Suprapubic skin (tissue), 4 donors: ENCODE measurements around the gene GLB1L2. TPM values are rescaled to one million over a fixed set of nuclear protein-coding genes. Genes with fewer than 3 reads are reported as not detected.

ENCODE experiments used
- DNase-seq, 2 donors: peaks; one replicate each; pipeline ENCODE4 v3.0.0-alpha.2; 2019; ENCODE audit warnings: low spot score in 2 of 2
- H3K27ac ChIP-seq: fragments of 200-600 bp; sonication (generic); one replicate; pipeline ENCODE4 v1.5.1; 2019
- H3K27me3 ChIP-seq: fragments of 200-600 bp; sonication (generic); one replicate; pipeline ENCODE4 v1.5.1; 2019
- H3K36me3 ChIP-seq: fragments of 200-600 bp; sonication (generic); one replicate; pipeline ENCODE4 v1.5.1; 2019
- H3K4me1 ChIP-seq: fragments of 200-600 bp; sonication (generic); one replicate; pipeline ENCODE4 v1.5.1; 2019
- H3K4me3 ChIP-seq: fragments of 200-600 bp; sonication (generic); one replicate; pipeline ENCODE4 v1.5.1; 2019; ENCODE audit warnings: mild to moderate bottlenecking
- H3K9me3 ChIP-seq: fragments of 200-600 bp; sonication (generic); one replicate; pipeline ENCODE4 v1.5.1; 2019
- CTCF ChIP-seq, 2 donors: fragments of 200-600 bp in 1 of 2; fragments of 450-650 bp in 1 of 2; sonication (generic) in 1 of 2; IDR thresholded peaks; one replicate each; pipeline ENCODE4 v1.5.1; 2016 to 2019; ENCODE audit warnings: antibody characterized with exemption in 2 of 2, mild to moderate bottlenecking in 1 of 2, moderate library complexity in 1 of 2
- EP300 ChIP-seq: sonication (generic); formaldehyde crosslinking; IDR thresholded peaks from one replicate; pipeline ENCODE4 v1.6.1; 2017; ENCODE audit warnings: antibody characterized with exemption
- POLR2A ChIP-seq, 2 donors: fragments of 450-650 bp; IDR thresholded peaks; one replicate each; pipeline ENCODE4 v1.6.1; 2017; ENCODE audit warnings: antibody characterized with exemption in 2 of 2, mild to moderate bottlenecking in 2 of 2, moderate library complexity in 2 of 2
- POLR2AphosphoS5 ChIP-seq, 3 donors: sonication (generic); formaldehyde crosslinking; IDR thresholded peaks; one replicate each; pipeline ENCODE4 v1.6.1; 2017; ENCODE audit warnings: antibody characterized with exemption in 3 of 3
- WGBS: methylation state at CpG from one replicate; pipeline ENCODE4 v1.1.5; 2018; 5-methylcytosine and 5-hydroxymethylcytosine counted together
- total RNA-seq, 4 donors: library from RNA; depleted of rRNA; stranded (reverse); fragments of >200 nt; gene quantifications; one replicate each; pipeline ENCODE4 v1.1.0, GENCODE V29; 2016

The GLB1L2 gene
- total RNA-seq, 4 donors from 2014 or later: 11.5 to 28.3 (median 21.8) TPM

GRCh38 chr11:134412203-134413042 lies 80.6 kb downstream of the GLB1L2 start, which contains the start of gene B3GAT1:
TSS of gene B3GAT1 (minus strand) at chr11:134412242. CDS start at chr11:134387659, 24,583 bp downstream.
- H3K27ac ChIP-seq: no peak within 1 kb of the TSS
- WGBS: under 1% methylated on average over 28 of the region's 94 CpGs
- no peaks in the 10 kb centered on the region for H3K36me3 ChIP-seq
- peak within 1 kb of the TSS; percentile 50 for H3K4me3 ChIP-seq
- peaks cover 89% of the 10 kb centered on the region for H3K27me3 ChIP-seq
- TF ChIP-seq POLR2AphosphoS5 (IDR thresholded peaks at IDR 0.05) (no peak), EP300 (no peak), CTCF (IDR thresholded peaks at IDR 0.05) (no peak), POLR2A (IDR thresholded peaks at IDR 0.05) (no peak)
- DNase-seq: no peak
- no peaks in the 10 kb centered on the region for H3K9me3 ChIP-seq
- H3K4me1 ChIP-seq: peaks cover 17% of the 10 kb centered on the region

GRCh38 chr11:134413043-134413825 lies 81.4 kb downstream of the GLB1L2 start:
- Histone ChIP-seq H3K4me3 (peak overlapping the region; percentile 50), H3K36me3 (no peaks in the 10 kb centered on the region), H3K9me3 (no peaks in the 10 kb centered on the region), H3K27me3 (peaks cover 89% of the 10 kb centered on the region), H3K27ac (no peak overlapping the region), H3K4me1 (peaks cover 17% of the 10 kb centered on the region)
- no peak for DNase-seq
- WGBS: 13% methylated on average over 15 of the region's 22 CpGs
- TF ChIP-seq EP300 (no peak), POLR2A (IDR thresholded peaks at IDR 0.05) (no peak), POLR2AphosphoS5 (IDR thresholded peaks at IDR 0.05) (no peak), CTCF (IDR thresholded peaks at IDR 0.05) (no peak)

GRCh38 chr11:134413826-134414731 lies 82.3 kb downstream of the GLB1L2 start:
- Histone ChIP-seq H3K36me3 (no peaks in the 10 kb centered on the region), H3K27me3 (peaks cover 84% of the 10 kb centered on the region), H3K9me3 (no peaks in the 10 kb centered on the region), H3K4me1 (peaks cover 17% of the 10 kb centered on the region), H3K27ac (no peak overlapping the region), H3K4me3 (no peak overlapping the region)
- 33% methylated on average over 18 of the region's 18 CpGs for WGBS
- no peak for DNase-seq
- no peak for TF ChIP-seq EP300
- no peak for TF ChIP-seq POLR2A (IDR thresholded peaks at IDR 0.05)
- TF ChIP-seq POLR2AphosphoS5 (IDR thresholded peaks at IDR 0.05): no peak
- TF ChIP-seq CTCF (IDR thresholded peaks at IDR 0.05): no peak

- Histone ChIP-seq H3K4me3 (no peak overlapping the region), H3K27ac (no peak overlapping the region), H3K27me3 (peaks cover 78% of the 10 kb centered on the region), H3K4me1 (peaks cover 17% of the 10 kb centered on the region), H3K9me3 (no peaks in the 10 kb centered on the region), H3K36me3 (no peaks in the 10 kb centered on the region)
- TF ChIP-seq CTCF (IDR thresholded peaks at IDR 0.05) (no peak), POLR2A (IDR thresholded peaks at IDR 0.05) (no peak), POLR2AphosphoS5 (IDR thresholded peaks at IDR 0.05) (no peak), EP300 (no peak)
- DNase-seq: no peak
- WGBS: 32% methylated on average over 17 of the region's 17 CpGs
These were observed 83.3 kb downstream of the GLB1L2 start for GRCh38 chr11:134414766-134415765.
